GM23338 (cell line): Measurements from ENCODE around the gene SLTM. TPM values are rescaled to one million over a fixed set of nuclear protein-coding genes. Genes with fewer than 3 reads are reported as not detected.
A peak's percentile ranks its signal among the peaks of the same experiment; 100 is the strongest.

Experiments
- ATAC-seq: fragments of 200-7000 bp; cut with Tn5 transposase; 3 replicates; pipeline ENCODE4 v1.9.1; 2020
- DNase-seq: peaks from one replicate; pipeline ENCODE4 v3.0.0-alpha.2; 2015; ENCODE audit warnings: low spot score
- H2AFZ ChIP-seq: fragments of 200-600 bp; sonication (generic); 2 replicates; pipeline ENCODE4 v1.8.0; 2016; ENCODE audit warnings: antibody characterized with exemption, mild to moderate bottlenecking, moderate library complexity
- H3F3A ChIP-seq: fragments of 200-600 bp; sonication (generic); replicated peaks from 2 replicates; pipeline ENCODE4 v1.8.0; 2017; ENCODE audit warnings: antibody characterized with exemption, mixed run types, low read depth
- H3K27ac ChIP-seq: fragments of 200-600 bp; sonication (generic); 2 replicates; pipeline ENCODE4 v1.6.1; 2016; ENCODE audit warnings: low read depth
- H3K27me3 ChIP-seq: fragments of 200-600 bp; sonication (generic); 2 replicates; pipeline ENCODE4 v1.8.0; 2016; ENCODE audit warnings: mild to moderate bottlenecking, mixed run types, moderate library complexity; ENCODE audit not compliant: insufficient read depth
- H3K36me3 ChIP-seq: fragments of 200-600 bp; sonication (generic); 2 replicates; pipeline ENCODE4 v1.8.0; 2016; ENCODE audit warnings: mild to moderate bottlenecking; ENCODE audit not compliant: insufficient read depth
- H3K4me1 ChIP-seq: fragments of 200-600 bp; sonication (generic); 2 replicates; pipeline ENCODE4 v1.8.0; 2016; ENCODE audit warnings: mild to moderate bottlenecking, moderate library complexity; ENCODE audit not compliant: insufficient read depth
- H3K4me2 ChIP-seq: fragments of 200-600 bp; sonication (generic); 2 replicates; pipeline ENCODE4 v1.7.1; 2017; ENCODE audit warnings: mixed run types
- H3K4me3 ChIP-seq: fragments of 200-600 bp; sonication (generic); 2 replicates; pipeline ENCODE4 v1.6.1; 2016; ENCODE audit warnings: mixed run types
- H3K79me2 ChIP-seq: fragments of 200-600 bp; sonication (generic); replicated peaks from 2 replicates; pipeline ENCODE4 v1.8.0; 2017; ENCODE audit warnings: mild to moderate bottlenecking; ENCODE audit not compliant: insufficient read depth
- H3K9me2 ChIP-seq: fragments of 200-600 bp; sonication (generic); 2 replicates; pipeline ENCODE4 v1.8.0; 2017; ENCODE audit not compliant: insufficient read depth
- H4K20me1 ChIP-seq: fragments of 200-600 bp; sonication (generic); replicated peaks from 2 replicates; pipeline ENCODE4 v1.8.0; 2017; ENCODE audit warnings: mild to moderate bottlenecking; ENCODE audit not compliant: insufficient read depth
- H3K27ac Mint-ChIP-seq: 2 replicates; pipeline ENCODE4 v1.8.0; 2020; ENCODE audit warnings: inconsistent platforms, mild to moderate bottlenecking, moderate library complexity, mixed read lengths
- H3K27me3 Mint-ChIP-seq: 3 replicates; pipeline ENCODE4 v1.8.0; 2022; ENCODE audit warnings: low read depth, mild to moderate bottlenecking, moderate library complexity, mixed read lengths, inconsistent platforms; ENCODE audit not compliant: insufficient read depth, poor library complexity
- H3K36me3 Mint-ChIP-seq: 3 replicates; pipeline ENCODE4 v1.8.0; 2021; ENCODE audit warnings: low read depth, mild to moderate bottlenecking, inconsistent platforms, moderate library complexity, mixed read lengths
- H3K4me1 Mint-ChIP-seq: 3 replicates; pipeline ENCODE4 v1.8.0; 2020; ENCODE audit warnings: mild to moderate bottlenecking, inconsistent platforms, mixed read lengths
- H3K4me3 Mint-ChIP-seq: 3 replicates; pipeline ENCODE4 v1.8.0; 2021; ENCODE audit warnings: moderate library complexity, mild to moderate bottlenecking, inconsistent platforms, mixed read lengths
- H3K9me3 Mint-ChIP-seq: 3 replicates; pipeline ENCODE4 v1.8.0; 2020; ENCODE audit warnings: moderate library complexity, mild to moderate bottlenecking, inconsistent platforms, mixed read lengths
- CREB1 ChIP-seq: fragments of 250-450 bp; sonication (Bioruptor Pico); IDR thresholded peaks from 2 replicates; pipeline ENCODE4 v1.5.0; 2020; ENCODE audit warnings: low read depth, mild to moderate bottlenecking, moderate library complexity
- CTCF ChIP-seq, 2 experiments: fragments of 200-600 bp in 1 of 2; sonication (generic) in 1 of 2; conservative IDR thresholded peaks; 2 replicates each; pipeline versions ENCODE4 v1.5.1 to v1.6.1; 2016 to 2017; ENCODE audit warnings: antibody characterized with exemption in 2 of 2, low read depth in 2 of 2, mild to moderate bottlenecking in 2 of 2, moderate library complexity in 1 of 2
- ETS1 ChIP-seq: IDR thresholded peaks from 2 replicates; pipeline ENCODE4 v1.6.1; 2016; ENCODE audit warnings: antibody characterized with exemption
- EZH2 ChIP-seq: fragments of 200-600 bp; sonication (generic); IDR thresholded peaks from one replicate; pipeline ENCODE4 v1.8.0; 2017; ENCODE audit warnings: antibody characterized with exemption, mild to moderate bottlenecking, low read depth; ENCODE audit not compliant: unreplicated experiment
- EZH2phosphoT487 ChIP-seq: fragments of 200-600 bp; sonication (generic); IDR thresholded peaks from one replicate; pipeline ENCODE4 v1.8.1; 2018; ENCODE audit warnings: antibody characterized with exemption; ENCODE audit not compliant: unreplicated experiment
- JUNB ChIP-seq: IDR thresholded peaks from one replicate; pipeline ENCODE4 v1.6.1; 2016; ENCODE audit warnings: antibody characterized with exemption; ENCODE audit not compliant: unreplicated experiment
- NANOG ChIP-seq: IDR thresholded peaks from 2 replicates; pipeline ENCODE4 v1.6.1; 2016; ENCODE audit warnings: antibody characterized with exemption, borderline replicate concordance
- POLR2AphosphoS5 ChIP-seq: IDR thresholded peaks from 2 replicates; pipeline ENCODE4 v1.6.1; 2016; ENCODE audit warnings: antibody characterized with exemption, low read depth
- REST ChIP-seq: IDR thresholded peaks from one replicate; pipeline ENCODE4 v1.6.1; 2018; ENCODE audit warnings: antibody characterized with exemption; ENCODE audit not compliant: unreplicated experiment
- STAT1 ChIP-seq: IDR thresholded peaks from one replicate; pipeline ENCODE4 v1.6.1; 2016; ENCODE audit warnings: antibody characterized with exemption; ENCODE audit not compliant: unreplicated experiment
- ZNF114 ChIP-seq: fragments of 250-450 bp; sonication (Bioruptor Pico); IDR thresholded peaks from 2 replicates; pipeline ENCODE4 v1.5.0; 2020; ENCODE audit warnings: mild to moderate bottlenecking, moderate library complexity
- ZNF331 ChIP-seq: fragments of 250-450 bp; sonication (Bioruptor Pico); IDR thresholded peaks from 2 replicates; pipeline ENCODE4 v1.5.0; 2020; ENCODE audit warnings: low read depth, mild to moderate bottlenecking, moderate library complexity
- ZNF462 ChIP-seq: fragments of 250-450 bp; sonication (Bioruptor Pico); IDR thresholded peaks from 2 replicates; pipeline ENCODE4 v1.5.0; 2020; ENCODE audit warnings: mild to moderate bottlenecking, moderate library complexity
- polyA plus RNA-seq: library from polyadenylated mRNA; unstranded; fragments of >200 nt; fragmentation: Nextera tagmentation; extraction: Ambion mirVana; gene quantifications from 2 replicates; pipeline ENCODE4 v1.2.1, GENCODE V29; 2016
- total RNA-seq: library from RNA; depleted of rRNA; stranded (reverse); fragments of >200 nt; shearing (Covaris generic); gene quantifications from 2 replicates; pipeline ENCODE4 v1.2.3, GENCODE V29; 2014

SLTM gene
- total and polyA plus RNA-seq, 2 experiments from 2014 or later: 210 to 476 TPM

- Histone ChIP-seq H3K79me2 (no peaks in the 10 kb centered on the region), H3K4me1 (no peaks in the 10 kb centered on the region), H2AFZ (no peak overlapping the region), H3F3A (peaks cover 28% of the 10 kb centered on the region), H3K27me3 (no peaks in the 10 kb centered on the region), H3K36me3 (peaks cover 44% of the 10 kb centered on the region), H3K9me2 (no peaks in the 10 kb centered on the region), H3K27ac (peak overlapping the region; percentile 47; the same call in 1 of the 2 replicates), H3K4me2 (no peak overlapping the region), H3K4me3 (no peak overlapping the region), H4K20me1 (peaks cover 13% of the 10 kb centered on the region; the same call in 1 of the 2 replicates)
- Mint-ChIP-seq H3K4me1 (no peaks in the 10 kb centered on the region; the same call in 2 of the 3 replicates), H3K4me3 (no peak overlapping the region), H3K27ac (0 out of 2 replicates have a peak overlapping the region, but pooled peaks have one; percentile 24), H3K9me3 (no peaks in the 10 kb centered on the region), H3K36me3 (peaks cover 63% of the 10 kb centered on the region), H3K27me3 (peaks cover 6% of the 10 kb centered on the region)
- TF ChIP-seq EZH2phosphoT487: no peak
- no peak for TF ChIP-seq ZNF462
- TF ChIP-seq ZNF114 (CRISPR knock-in tag): no peak
- no peak for TF ChIP-seq CTCF (conservative IDR thresholded peaks at IDR 0.05; ENCODE audit: low read depth in 2 of 2)
- TF ChIP-seq CREB1 (CRISPR knock-in tag): no peak
- no peak for TF ChIP-seq REST
- TF ChIP-seq JUNB: no peak
- TF ChIP-seq STAT1: no peak
- TF ChIP-seq ETS1: no peak
- TF ChIP-seq ZNF331 (CRISPR knock-in tag): no peak
- TF ChIP-seq EZH2: no peak
- no peak for TF ChIP-seq POLR2AphosphoS5
- no peak for TF ChIP-seq NANOG
- ATAC-seq (no peak), DNase-seq (no peak)
These were observed 55.3 kb downstream of the SLTM start for GRCh38 chr15:58877999-58878825.
